Activated CD4-positive, alpha-beta T cell treated with anti-CD3 and anti-CD28 coated beads, Interleukin-2, amount 50 U/mL, for 16 hours (primary cell): ENCODE measurements around the gene ZNF189.
"Not testable (repeated sequence)": the region's sequence is repeated elsewhere in the genome, so short reads cannot be mapped to it uniquely, and the experiment has no call there.

Experiments used
- DNase-seq: peaks from one replicate; pipeline ENCODE4 v3.0.0-alpha.2; 2020

The ZNF189 gene

GRCh38 chr9:101381118-101381517 lies 17.5 kb upstream of the ZNF189 start:
- no peak for DNase-seq

- no peak for DNase-seq
Observed at GRCh38 chr9:101381833-101382342, 16.8 kb upstream of the ZNF189 start.

GRCh38 chr9:101383361-101383760 lies 15.3 kb upstream of the ZNF189 start:
- DNase-seq: no peak

- not testable (repeated sequence) for DNase-seq
Observed at GRCh38 chr9:101384873-101385536, 13.6 kb upstream of the ZNF189 start, which contains the start of gene BAAT. BAAT (minus strand) TSS chr9:101385006; CDS start chr9:101371404, 13,602 bp downstream.

- DNase-seq: peak; percentile 42
Observed at GRCh38 chr9:101387871-101388506, 10.7 kb upstream of the ZNF189 start.

- DNase-seq: no peak
Observed at GRCh38 chr9:101388507-101388993, 10.1 kb upstream of the ZNF189 start.

GRCh38 chr9:101393135-101393534 lies 5.5 kb upstream of the ZNF189 start:
- DNase-seq: no peak

GRCh38 chr9:101394687-101395086 lies 4.0 kb upstream of the ZNF189 start:
- DNase-seq: no peak

- DNase-seq: no peak
Observed at GRCh38 chr9:101397746-101398067, 944 bp upstream of the ZNF189 start.

- DNase-seq: no peak
Observed at GRCh38 chr9:101398930-101399642, 435 bp downstream of the ZNF189 start.

- no peak for DNase-seq
Observed at GRCh38 chr9:101399643-101399970, 956 bp downstream of the ZNF189 start.

GRCh38 chr9:101400120-101400519 lies 1.5 kb downstream of the ZNF189 start:
- no peak for DNase-seq

- no peak for DNase-seq
Observed at GRCh38 chr9:101403516-101404285, 5.0 kb downstream of the ZNF189 start.

GRCh38 chr9:101408374-101409078 lies 9.9 kb downstream of the ZNF189 start:
- DNase-seq: no peak

- no peak for DNase-seq
Observed at GRCh38 chr9:101409079-101409477, 10.4 kb downstream of the ZNF189 start.

GRCh38 chr9:101414839-101415238 lies 16.2 kb downstream of the ZNF189 start:
- no peak for DNase-seq

GRCh38 chr9:101415578-101415977 lies 16.9 kb downstream of the ZNF189 start:
- DNase-seq: no peak

GRCh38 chr9:101417389-101417788 lies 18.7 kb downstream of the ZNF189 start:
- DNase-seq: no peak

- no peak for DNase-seq
Observed at GRCh38 chr9:101417977-101418376, 19.3 kb downstream of the ZNF189 start.

- DNase-seq: no peak
Observed at GRCh38 chr9:101418518-101419430, 20.1 kb downstream of the ZNF189 start.

- DNase-seq: no peak
Observed at GRCh38 chr9:101419863-101420262, 21.2 kb downstream of the ZNF189 start.
